Psoas muscle (tissue), 8 donors: Measurements from ENCODE around the gene UPK3A. TPM values are rescaled to one million over a fixed set of nuclear protein-coding genes. Genes with fewer than 3 reads are reported as not detected.

Experiments used
- ATAC-seq, 4 donors: fragments of 200-7000 bp; cut with Tn5 transposase; one replicate each; pipeline ENCODE4 v1.9.1; 2020; ENCODE audit warnings: moderate library complexity in 3 of 4, mild to moderate bottlenecking in 2 of 4
- DNase-seq, 2 donors: peaks; one replicate each; pipeline ENCODE4 v3.0.0-alpha.2; 2020
- H3K27ac ChIP-seq: fragments of 200-600 bp; one replicate; pipeline ENCODE4 v1.8.0; 2022
- H3K27me3 ChIP-seq, 3 donors: fragments of 200-600 bp in 1 of 3; one replicate each; pipeline versions ENCODE4 v1.6.1 to v1.8.0; 2013 to 2022; ENCODE audit warnings: low read length in 2 of 3, mild to moderate bottlenecking in 2 of 3, moderate library complexity in 1 of 3; ENCODE audit not compliant: insufficient read depth in 3 of 3
- H3K36me3 ChIP-seq, 2 donors: fragments of 200-600 bp in 1 of 2; one replicate each; pipeline versions ENCODE4 v1.6.1 to v1.8.0; 2013 to 2022; ENCODE audit warnings: low read depth in 1 of 2, mild to moderate bottlenecking in 1 of 2, moderate library complexity in 1 of 2; ENCODE audit not compliant: insufficient read depth in 1 of 2
- H3K4me1 ChIP-seq: fragments of 200-600 bp; one replicate; pipeline ENCODE4 v1.8.0; 2022
- H3K4me3 ChIP-seq: fragments of 200-600 bp; one replicate; pipeline ENCODE4 v1.8.0; 2022; ENCODE audit warnings: mild to moderate bottlenecking
- H3K9me3 ChIP-seq: fragments of 200-600 bp; one replicate; pipeline ENCODE4 v1.8.0; 2022
- WGBS, 3 donors: extraction: QIAGEN DNeasy Blood & Tissue Kit; methylation state at CpG; one replicate each; pipeline versions ENCODE4 v1.1.6 to v1.1.7; 2013; 5-methylcytosine and 5-hydroxymethylcytosine counted together
- intact Hi-C, 2 donors: fragments of 100-400 bp; cut with DNase I; formaldehyde crosslinking; loops; one replicate each; pipeline versions ENCODE4 v1.11.0 to v1.14.2; 2022
- polyA plus RNA-seq, 3 donors: library from polyadenylated mRNA; stranded (reverse); fragments of 200-250 nt; gene quantifications; one replicate each; pipeline ENCODE4 v1.2.3, GENCODE V29; 2013
- total RNA-seq, 4 donors: library from RNA; stranded (reverse); fragmentation: NEBNext Ultra II Directional in 2 of 4; extraction: Animal tissue kit (Norgen Biotek cat#: 25700) in 2 of 4; gene quantifications; one replicate each; pipeline versions ENCODE4 v1.2.1 to v1.2.4, GENCODE V29; 2021 to 2023
- TF ChIP-seq, protein P1 (sequence below): fragments of 200-600 bp; IDR thresholded peaks from one replicate; pipeline ENCODE4 v1.8.0; 2022; ENCODE audit warnings: antibody characterized with exemption
- donor health status: healthy with polysubstance abuse.
- donor health status: DM: no; HTN: no; CAD: no; lungs with moderate emphysema.
- donor health status: Bipolar disorder and iron deficiency.
- donor health status: healthy.
- donor health status: DM: yes; HTN: yes; CAD: no.
- donor health status: DM: no; HTN: no; CAD: no.
- donor health status: DM: no; HTN: no; CAD: no.
- donor health status: DM: yes; HTN: yes; CAD: no.

Gene UPK3A
- total and polyA plus RNA-seq, 7 donors = 0.93 to 11.7 (median 2.5) TPM

GRCh38 chr22:45268167-45268957 lies 16.4 kb upstream of the UPK3A start:
- 1 to 6% (median 2%) methylated on average over 25 to 46 of the region's 47 CpGs for WGBS, 3 donors
- Histone ChIP-seq H3K9me3 (no peaks in the 10 kb centered on the region), H3K4me3 (peak overlapping the region; percentile 74), H3K27ac (no peak overlapping the region), H3K27me3 (no peaks in the 10 kb centered on the region), H3K36me3 (no peaks in the 10 kb centered on the region), H3K4me1 (peaks cover 38% of the 10 kb centered on the region)
- intact Hi-C loops = loop anchor here (2.0 to 5.0 kb wide), 3 partner anchors 166 to 284 kb away; no protein-coding TSS in a partner anchor
- DNase-seq (peak; percentile 30 to 65), ATAC-seq (no peak)
- TF ChIP-seq, protein P1, sequence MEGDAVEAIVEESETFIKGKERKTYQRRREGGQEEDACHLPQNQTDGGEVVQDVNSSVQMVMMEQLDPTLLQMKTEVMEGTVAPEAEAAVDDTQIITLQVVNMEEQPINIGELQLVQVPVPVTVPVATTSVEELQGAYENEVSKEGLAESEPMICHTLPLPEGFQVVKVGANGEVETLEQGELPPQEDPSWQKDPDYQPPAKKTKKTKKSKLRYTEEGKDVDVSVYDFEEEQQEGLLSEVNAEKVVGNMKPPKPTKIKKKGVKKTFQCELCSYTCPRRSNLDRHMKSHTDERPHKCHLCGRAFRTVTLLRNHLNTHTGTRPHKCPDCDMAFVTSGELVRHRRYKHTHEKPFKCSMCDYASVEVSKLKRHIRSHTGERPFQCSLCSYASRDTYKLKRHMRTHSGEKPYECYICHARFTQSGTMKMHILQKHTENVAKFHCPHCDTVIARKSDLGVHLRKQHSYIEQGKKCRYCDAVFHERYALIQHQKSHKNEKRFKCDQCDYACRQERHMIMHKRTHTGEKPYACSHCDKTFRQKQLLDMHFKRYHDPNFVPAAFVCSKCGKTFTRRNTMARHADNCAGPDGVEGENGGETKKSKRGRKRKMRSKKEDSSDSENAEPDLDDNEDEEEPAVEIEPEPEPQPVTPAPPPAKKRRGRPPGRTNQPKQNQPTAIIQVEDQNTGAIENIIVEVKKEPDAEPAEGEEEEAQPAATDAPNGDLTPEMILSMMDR = no peak

GRCh38 chr22:45268958-45269844 lies 15.5 kb upstream of the UPK3A start:
- TF ChIP-seq, protein P1 = peak; percentile 96
- peaks cover 31% of the 10 kb centered on the region for H3K4me1 ChIP-seq
- peak; percentile 79 to 87 (median 83) for ATAC-seq
- DNase-seq = peak; percentile 85 to 95
- 1 to 3% (median 1%) methylated on average over 36 to 59 of the region's 60 CpGs for WGBS, 3 donors
- intact Hi-C loops = loop anchor here (1.0 to 5.0 kb wide), 4 partner anchors 166 to 284 kb away; no protein-coding TSS in a partner anchor
- H3K4me3 ChIP-seq = peak overlapping the region; percentile 74
- no peaks in the 10 kb centered on the region for H3K27me3 ChIP-seq
- H3K9me3 ChIP-seq = no peaks in the 10 kb centered on the region
- peak overlapping the region; percentile 68 for H3K27ac ChIP-seq
- no peaks in the 10 kb centered on the region for H3K36me3 ChIP-seq

DNA sequence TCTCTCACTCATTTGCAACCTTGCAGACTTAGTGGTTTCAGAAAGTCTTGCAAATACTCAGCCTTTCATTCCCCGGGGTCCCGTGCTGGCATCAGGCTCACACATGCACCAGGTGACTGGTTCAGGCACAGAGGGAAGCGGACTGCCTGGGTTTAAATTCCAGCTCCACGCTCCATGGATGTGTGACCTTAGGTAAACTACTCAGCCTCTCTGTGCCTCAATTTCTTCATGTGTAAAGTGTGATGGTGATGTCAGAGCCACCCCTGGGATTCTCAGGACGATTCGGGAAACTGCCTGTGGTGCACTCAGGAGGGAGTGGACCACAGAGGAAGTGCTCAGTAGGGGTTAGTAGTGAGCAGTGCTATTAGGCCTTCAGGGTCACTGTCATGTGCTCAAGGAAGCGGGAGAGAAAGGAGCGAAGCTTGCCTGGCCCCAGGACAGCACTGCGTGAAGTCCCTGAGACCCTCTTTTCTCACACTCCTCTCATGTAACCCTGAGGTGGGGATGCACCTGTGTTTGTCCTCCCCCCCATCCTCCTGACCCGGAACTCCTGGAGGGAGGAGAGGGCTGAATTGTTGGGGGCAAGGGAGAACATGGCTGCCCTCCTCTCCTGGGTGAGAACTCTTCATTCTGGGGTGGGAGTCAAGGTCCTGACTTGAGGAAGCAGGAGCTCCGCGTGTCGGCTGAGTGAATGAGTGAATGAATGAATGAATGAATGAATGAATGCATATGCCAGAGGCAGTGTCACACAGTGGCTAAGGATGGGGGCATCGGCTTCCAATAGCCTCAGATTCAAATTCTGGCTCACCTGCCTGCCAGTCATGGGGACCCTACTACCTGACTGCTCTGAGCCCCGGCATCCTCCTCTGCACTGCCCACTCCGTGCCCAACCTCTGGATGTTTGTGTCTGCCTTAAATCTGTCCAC lies 14.4 kb upstream of the UPK3A start:
- 69 to 72% (median 72%) methylated on average over 16 of the region's 16 CpGs for WGBS, 3 donors
- no peaks in the 10 kb centered on the region for H3K9me3 ChIP-seq

More for the DNA sequence above, 14.4 kb upstream of the UPK3A start:
- Histone ChIP-seq H3K27me3 (no peaks in the 10 kb centered on the region), H3K27ac (peak overlapping the region; percentile 68), H3K4me1 (peaks cover 31% of the 10 kb centered on the region), H3K36me3 (no peaks in the 10 kb centered on the region), H3K4me3 (no peak overlapping the region)
- no peak for DNase-seq
- TF ChIP-seq, protein P1 = no peak
- intact Hi-C loops = no loop called here
- ATAC-seq = no peak
